Measurements from ENCODE around the gene ETS2.

- no peak for TF ChIP-seq POLR2A (IDR thresholded peaks at IDR 0.05)
- TF ChIP-seq CTCF (IDR thresholded peaks at IDR 0.05) = no peak
Measured at GRCh38 chr21:38770660-38771059, 35.1 kb upstream of the ETS2 start.

All from lower leg skin (tissue), 3 donors.